GM20000 (cell line): ENCODE measurements around the gene CCDC87.

Source experiments
- DNase-seq: peaks from one replicate; pipeline ENCODE4 v3.0.0; 2012; ENCODE audit warnings: low spot score
- CTCF ChIP-seq: IDR thresholded peaks from 2 replicates; pipeline ENCODE4 v1.5.1; 2012; ENCODE audit warnings: mild to moderate bottlenecking, control low read depth; ENCODE audit errors: extremely low read depth, missing control alignments

CCDC87 gene

GRCh38 chr11:66562907-66563583, 29.8 kb downstream of the CCDC87 start:
- DNase-seq: no peak
- no peak for TF ChIP-seq CTCF

- no peak for TF ChIP-seq CTCF
- DNase-seq: no peak
Observed at GRCh38 chr11:66562275-66562674, 30.6 kb downstream of the CCDC87 start.

DNA sequence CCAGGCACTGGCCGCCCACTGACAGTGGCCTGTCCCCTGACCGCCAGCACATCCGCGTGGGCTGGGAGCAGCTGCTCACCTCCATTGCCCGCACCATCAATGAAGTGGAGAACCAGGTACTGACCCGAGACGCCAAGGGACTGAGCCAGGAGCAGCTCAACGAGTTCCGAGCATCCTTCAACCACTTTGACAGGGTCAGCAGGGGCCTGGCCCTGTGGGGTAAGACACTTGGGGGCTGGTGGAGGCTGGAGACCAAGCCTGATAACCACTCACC, 31.0 kb downstream of the CCDC87 start:
- no peak for DNase-seq
- TF ChIP-seq CTCF: no peak

GRCh38 chr11:66561178-66561974, 31.5 kb downstream of the CCDC87 start:
- DNase-seq: no peak
- TF ChIP-seq CTCF: no peak

GRCh38 chr11:66559866-66560676, 32.8 kb downstream of the CCDC87 start:
- DNase-seq: no peak
- no peak for TF ChIP-seq CTCF

DNA sequence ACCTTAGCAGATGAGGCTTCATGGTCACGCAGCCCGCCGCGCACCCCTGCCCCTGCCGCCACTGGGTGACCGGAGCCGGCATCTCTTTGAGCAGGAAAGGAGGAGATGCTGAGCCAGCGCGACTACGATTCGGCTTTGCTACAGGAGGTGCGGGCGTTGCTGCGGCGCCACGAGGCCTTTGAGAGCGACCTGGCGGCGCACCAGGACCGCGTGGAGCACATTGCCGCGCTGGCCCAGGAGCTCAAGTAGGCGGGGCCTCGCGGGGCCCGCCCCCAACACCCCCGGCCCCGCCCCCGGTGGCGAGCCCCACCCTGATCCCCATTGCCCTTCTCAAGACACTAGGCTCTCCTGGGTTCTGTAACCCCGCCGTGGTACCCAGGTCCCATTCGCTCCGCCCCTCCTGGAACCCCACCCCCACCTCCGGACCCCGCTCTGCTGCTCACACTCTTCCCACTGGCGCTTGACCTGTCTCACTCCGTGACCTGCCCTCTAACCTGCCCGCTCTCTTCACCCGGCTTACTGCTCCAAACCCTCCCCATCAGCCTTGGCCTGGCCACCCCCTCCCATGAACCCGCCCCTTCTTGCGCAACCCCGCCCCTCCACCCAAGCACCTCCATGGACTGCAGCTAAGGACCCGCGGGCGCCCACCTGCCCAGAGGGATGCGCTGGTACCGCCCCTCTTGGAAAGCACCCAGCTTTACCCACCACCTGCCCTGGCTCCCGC, 33.6 kb downstream of the CCDC87 start:
- no peak for DNase-seq
- TF ChIP-seq CTCF: no peak
